ENCODE measurements around the gene COPE. TPM values are rescaled to one million over a fixed set of nuclear protein-coding genes. Genes with fewer than 3 reads are reported as not detected.

Gene COPE
- total RNA-seq, 1 experiment from 2014 or later = 408 TPM

GRCh38 chr19:18854982-18855381 lies 64.2 kb downstream of the COPE start:
- H3K9ac ChIP-seq (ENCODE audit: low read length) = no peak overlapping the region
- no peaks in the 10 kb centered on the region for H3F3A ChIP-seq (ENCODE audit: low read length, unreplicated experiment)
- no peak overlapping the region for H3K4me3 ChIP-seq (ENCODE audit: low read length)
- intact Hi-C loops (cut with micrococcal nuclease) = no loop called here
- peaks cover 78% of the 10 kb centered on the region for H3K36me3 ChIP-seq (ENCODE audit: low read depth, low read length)
- TF ChIP-seq CTCF (conservative IDR thresholded peaks at IDR 0.05; ENCODE audit: low read depth, low read length) (no peak), EZH2 (IDR thresholded peaks at IDR 0.05; ENCODE audit: low read length, unreplicated experiment) (no peak), EZH2phosphoT487 (IDR thresholded peaks at IDR 0.05; ENCODE audit: borderline replicate concordance, low read length) (no peak)
- BruUV-seq (replicated peaks) = no TSS peak
- POLR2A ChIA-PET (ENCODE audit: unreplicated experiment) = no interaction called here
- CTCF ChIA-PET = no interaction called here
- H3K27ac ChIP-seq (ENCODE audit: low read length) = no peak overlapping the region
- H3K79me2 ChIP-seq (ENCODE audit: low read length) = peaks cover 7% of the 10 kb centered on the region; the same call in 1 of the 2 replicates
- H3K9me2 ChIP-seq (replicated peaks; ENCODE audit: low read length) = no peaks in the 10 kb centered on the region
- DNase-seq = no peak
- no peak for ATAC-seq
- no peak overlapping the region for H3K4me2 ChIP-seq (ENCODE audit: low read length)
- H4K20me1 ChIP-seq (ENCODE audit: low read length) = 0 out of 2 replicates have a peak, but pooled peaks cover 5% of the 10 kb centered on the region
- H2AFZ ChIP-seq (ENCODE audit: low read length) = no peak overlapping the region
- no peaks in the 10 kb centered on the region for H3K4me1 ChIP-seq (ENCODE audit: insufficient read depth, low read length)
- H3K27me3 ChIP-seq (ENCODE audit: low read length) = no peaks in the 10 kb centered on the region
- no peaks in the 10 kb centered on the region for H3K9me3 ChIP-seq (ENCODE audit: low read length)

DNA sequence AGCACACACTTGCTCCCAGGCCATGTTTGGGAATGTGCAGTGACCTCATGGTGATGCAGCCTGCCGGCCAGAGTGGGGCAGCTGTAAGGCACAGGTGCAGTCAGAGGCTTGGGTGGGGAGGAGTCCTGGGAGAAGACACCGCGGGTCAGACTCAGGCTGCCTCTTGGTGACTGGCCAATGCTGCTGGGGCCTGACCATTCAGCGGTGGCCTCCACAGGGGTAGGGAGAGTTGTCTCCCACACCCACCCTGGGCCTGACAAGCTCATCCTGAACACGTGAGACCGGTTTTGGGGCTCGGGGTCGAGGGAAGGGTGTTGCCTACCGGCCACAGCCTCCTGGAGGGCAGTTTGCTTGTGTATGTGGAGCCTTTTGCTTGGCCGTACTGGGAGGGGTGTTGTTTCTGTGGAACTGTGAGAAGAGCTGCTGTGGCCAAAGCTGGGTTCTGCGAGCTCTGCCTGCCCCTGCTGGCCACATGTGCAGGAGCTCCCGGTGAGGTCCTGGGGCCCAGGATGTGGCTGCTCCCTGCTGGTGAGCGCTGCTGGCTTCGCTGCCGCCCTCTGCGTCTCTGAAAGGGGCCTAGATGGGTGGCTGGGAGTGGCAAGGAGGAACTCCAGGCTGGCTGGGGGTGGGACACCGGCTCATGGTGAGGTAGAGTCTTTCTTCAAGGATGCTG lies 65.3 kb downstream of the COPE start:
- Histone ChIP-seq H3F3A (ENCODE audit: low read length, unreplicated experiment) (no peaks in the 10 kb centered on the region), H3K36me3 (ENCODE audit: low read depth, low read length) (peaks cover 68% of the 10 kb centered on the region), H4K20me1 (ENCODE audit: low read length) (peaks cover 12% of the 10 kb centered on the region), H3K4me2 (ENCODE audit: low read length) (no peak overlapping the region), H2AFZ (ENCODE audit: low read length) (no peak overlapping the region), H3K9me3 (ENCODE audit: low read length) (no peaks in the 10 kb centered on the region), H3K79me2 (ENCODE audit: low read length) (peaks cover 18% of the 10 kb centered on the region), H3K9ac (ENCODE audit: low read length) (no peak overlapping the region), H3K27ac (ENCODE audit: low read length) (no peak overlapping the region), H3K4me3 (ENCODE audit: low read length) (no peak overlapping the region), H3K4me1 (ENCODE audit: insufficient read depth, low read length) (no peaks in the 10 kb centered on the region), H3K27me3 (ENCODE audit: low read length) (no peaks in the 10 kb centered on the region), H3K9me2 (replicated peaks; ENCODE audit: low read length) (no peaks in the 10 kb centered on the region)
- TF ChIP-seq EZH2 (IDR thresholded peaks at IDR 0.05; ENCODE audit: low read length, unreplicated experiment) = no peak
- no peak for TF ChIP-seq CTCF (conservative IDR thresholded peaks at IDR 0.05; ENCODE audit: low read depth, low read length)
- no peak for TF ChIP-seq EZH2phosphoT487 (IDR thresholded peaks at IDR 0.05; ENCODE audit: borderline replicate concordance, low read length)
- ATAC-seq (no peak), DNase-seq (no peak)
- POLR2A ChIA-PET (ENCODE audit: unreplicated experiment) = no interaction called here
- BruUV-seq (replicated peaks) = no TSS peak
- CTCF ChIA-PET = interaction anchor here (0.6 kb wide), 1 partner anchor 265 kb away, joined by 3 read pairs; the partner anchor contains the start of gene REX1BD
- intact Hi-C loops (cut with micrococcal nuclease) = no loop called here

DNA sequence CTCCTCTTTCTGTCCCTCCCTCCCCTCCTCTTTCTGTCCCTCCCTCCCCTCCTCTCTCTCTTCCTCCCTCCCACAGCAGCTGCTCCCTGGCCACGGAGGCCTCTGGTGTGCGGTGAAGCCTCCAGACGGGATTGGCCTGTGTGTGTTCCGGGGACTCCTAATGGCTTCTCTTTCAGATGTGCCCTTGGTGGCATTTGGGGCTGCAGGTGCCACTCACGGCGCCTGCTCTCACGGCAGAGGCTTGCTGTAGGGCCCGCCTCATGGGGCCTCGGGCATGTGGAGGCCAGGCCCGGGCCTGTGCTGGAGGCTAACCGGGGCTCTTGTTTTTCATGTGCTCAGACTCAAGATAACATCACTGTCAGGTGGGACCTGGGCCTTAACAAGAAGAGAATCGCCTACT lies 66.5 kb downstream of the COPE start:
- H4K20me1 ChIP-seq (ENCODE audit: low read length) = peaks cover 23% of the 10 kb centered on the region
- TF ChIP-seq CTCF (conservative IDR thresholded peaks at IDR 0.05; ENCODE audit: low read depth, low read length) (no peak), EZH2phosphoT487 (IDR thresholded peaks at IDR 0.05; ENCODE audit: borderline replicate concordance, low read length) (no peak), EZH2 (IDR thresholded peaks at IDR 0.05; ENCODE audit: low read length, unreplicated experiment) (no peak)
- H3K4me1 ChIP-seq (ENCODE audit: insufficient read depth, low read length) = no peaks in the 10 kb centered on the region
- peaks cover 31% of the 10 kb centered on the region for H3K79me2 ChIP-seq (ENCODE audit: low read length)
- no peak overlapping the region for H3K4me2 ChIP-seq (ENCODE audit: low read length)
- BruUV-seq (replicated peaks) = no TSS peak
- no peaks in the 10 kb centered on the region for H3K9me2 ChIP-seq (replicated peaks; ENCODE audit: low read length)
- H3K36me3 ChIP-seq (ENCODE audit: low read depth, low read length) = peaks cover 66% of the 10 kb centered on the region
- H2AFZ ChIP-seq (ENCODE audit: low read length) = no peak overlapping the region
- no peaks in the 10 kb centered on the region for H3K27me3 ChIP-seq (ENCODE audit: low read length)
- no peak overlapping the region for H3K27ac ChIP-seq (ENCODE audit: low read length)
- no peak overlapping the region for H3K9ac ChIP-seq (ENCODE audit: low read length)
- no peak for DNase-seq
- intact Hi-C loops (cut with micrococcal nuclease) = no loop called here
- H3K4me3 ChIP-seq (ENCODE audit: low read length) = no peak overlapping the region
- no peaks in the 10 kb centered on the region for H3F3A ChIP-seq (ENCODE audit: low read length, unreplicated experiment)
- POLR2A ChIA-PET (ENCODE audit: unreplicated experiment) = no interaction called here
- CTCF ChIA-PET = no interaction called here
- no peak for ATAC-seq
- H3K9me3 ChIP-seq (ENCODE audit: low read length) = no peaks in the 10 kb centered on the region

Measured in PC-3 (cell line).